HepG2 (cell line): ENCODE measurements around the gene FAAP100. TPM values are rescaled to one million over a fixed set of nuclear protein-coding genes. Genes with fewer than 3 reads are reported as not detected.

Experiments
- ATAC-seq: fragments of 200-7000 bp; cut with Tn5 transposase; 3 replicates; pipeline ENCODE4 v1.9.1; 2020; ENCODE audit warnings: mild to moderate bottlenecking, moderate library complexity
- BruUV-seq: library from RNA; stranded (reverse); fragments of 400-500 nt; replicated peaks from 2 replicates; lab custom pipeline; 2021; lab: Mats Ljungman, UMichigan
- CTCF ChIA-PET: fragments of 300-600 bp; formaldehyde crosslinking; extraction: SDS; loops from one replicate; lab custom pipeline; 2021; ENCODE audit warnings: low total read pairs, inconsistent platforms, low intra/inter-chr PET ratio; lab: Yijun Ruan, JAX
- POLR2A ChIA-PET: fragments of 350-600 bp; sonication (Branson Sonifier 250); formaldehyde crosslinking; loops from one replicate; lab custom pipeline; 2020; ENCODE audit warnings: antibody characterized with exemption, inconsistent platforms; lab: Yijun Ruan, JAX
- DNase-seq: peaks from one replicate; pipeline ENCODE4 v3.0.0-alpha.2; 2015; ENCODE audit warnings: low spot score
- FAIRE-seq: peaks from 3 replicates; lab custom pipeline; 2011; peaks lifted over from hg19 to GRCh38; lab: Jason Lieb, UNC
- H2AFZ ChIP-seq: one replicate; pipeline ENCODE4 v1.6.1; 2011; ENCODE audit warnings: low read length, inconsistent platforms
- H3K27ac ChIP-seq: fragments of 300-600 bp; 3 replicates; pipeline ENCODE4 v1.8.0; 2011; ENCODE audit warnings: mixed run types, mild to moderate bottlenecking, mixed read lengths, low read length, inconsistent platforms; ENCODE audit not compliant: insufficient read depth; ENCODE audit errors: extremely low read length
- H3K27me3 ChIP-seq, 2 experiments: fragments of 200-600 bp in 1 of 2; 2 replicates in 1 of 2; 3 replicates in 1 of 2; pipeline versions ENCODE4 v1.6.0 to v1.8.0; 2011; ENCODE audit warnings: low read length in 2 of 2, mild to moderate bottlenecking in 2 of 2, moderate library complexity in 2 of 2, inconsistent platforms in 1 of 2; ENCODE audit not compliant: insufficient read depth in 2 of 2, control insufficient read depth in 1 of 2
- H3K36me3 ChIP-seq, 2 experiments: fragments of 200-600 bp in 1 of 2; replicated peaks in 1 of 2; 2 replicates in 1 of 2; 3 replicates in 1 of 2; pipeline versions ENCODE4 v1.5.1 to v1.8.0; 2011; ENCODE audit warnings: low read length in 2 of 2, inconsistent platforms in 1 of 2; ENCODE audit not compliant: insufficient read depth in 2 of 2, control insufficient read depth in 1 of 2
- H3K4me1 ChIP-seq: 2 replicates; pipeline ENCODE4 v1.5.1; 2012; ENCODE audit warnings: low read length, inconsistent platforms; ENCODE audit not compliant: insufficient read depth
- H3K4me2 ChIP-seq: 2 replicates; pipeline ENCODE4 v1.6.0; 2011; ENCODE audit warnings: low read depth, low read length, inconsistent platforms
- H3K4me3 ChIP-seq, 3 experiments: fragments of 200-600 bp in 1 of 3; sonication (generic), shearing (Covaris generic) in 1 of 3; replicated peaks in 1 of 3; 2 replicates each; pipeline ENCODE4 v1.5.1; 2011 to 2016; ENCODE audit warnings: low read length in 3 of 3, inconsistent platforms in 2 of 3, low read depth in 2 of 3, mild to moderate bottlenecking in 2 of 3, control low read depth in 1 of 3, mixed read lengths in 1 of 3; ENCODE audit not compliant: insufficient read depth in 1 of 3
- H3K79me2 ChIP-seq: one replicate; pipeline ENCODE4 v1.6.1; 2011; ENCODE audit warnings: low read length, inconsistent platforms; ENCODE audit not compliant: insufficient read depth
- H3K9ac ChIP-seq: 2 replicates; pipeline ENCODE4 v1.6.0; 2011; ENCODE audit warnings: mild to moderate bottlenecking, low read depth, low read length, inconsistent platforms; ENCODE audit not compliant: insufficient read depth
- H3K9me3 ChIP-seq: 2 replicates; pipeline ENCODE4 v1.5.1; 2012; ENCODE audit warnings: mild to moderate bottlenecking, low read length
- H4K20me1 ChIP-seq: 2 replicates; pipeline ENCODE4 v1.6.0; 2011; ENCODE audit warnings: inconsistent platforms, mild to moderate bottlenecking, low read length, moderate library complexity; ENCODE audit not compliant: insufficient read depth
- PITX1 ChIP-seq: sonication (generic); formaldehyde crosslinking; IDR thresholded peaks from 2 replicates; pipeline ENCODE4 v1.5.1; 2020; ENCODE audit warnings: mild to moderate bottlenecking, missing genetic modification reagents
- ZNF776 ChIP-seq: sonication (generic); formaldehyde crosslinking; IDR thresholded peaks from 2 replicates; pipeline ENCODE4 v1.4.0; 2020; ENCODE audit warnings: mild to moderate bottlenecking, missing genetic modification reagents
- ZNF891 ChIP-seq: sonication (generic); formaldehyde crosslinking; IDR thresholded peaks from 2 replicates; pipeline ENCODE4 v1.5.0; 2020; ENCODE audit warnings: mild to moderate bottlenecking, missing genetic modification reagents
- WGBS: methylation state at CpG from one replicate; pipeline ENCODE4 v1.1.6; 2017; ENCODE audit warnings: low lambda C conversion rate; 5-methylcytosine and 5-hydroxymethylcytosine counted together
- in situ Hi-C: cut with HindIII; loops from 2 replicates; pipeline ENCODE4 v1.10.0; 2017; ENCODE audit warnings: low pct_unique_long_range_greater_than_20kb; ENCODE audit not compliant: extremely low pct_ligation_motif_present
- intact Hi-C: fragments of 100-400 bp; cut with micrococcal nuclease; formaldehyde crosslinking; loops from one replicate; pipeline ENCODE4 v1.10.0; 2022; ENCODE audit not compliant: unreplicated experiment
- polyA plus RNA-seq, 8 experiments: library from polyadenylated mRNA; depleted of rRNA in 3 of 8; stranded (reverse) in 7 of 8; unstranded in 1 of 8; fragments of >200 nt; fragmentation: Illumina TruSeq in 4 of 8; extraction: Trizol in 4 of 8; gene quantifications; 2 replicates each; pipeline versions ENCODE4 v1.2.1 to v1.2.3, GENCODE V29; 2011 to 2016; ENCODE audit warnings: low read depth in 4 of 8, missing spikeins in 1 of 8, mixed read lengths in 1 of 8; ENCODE audit not compliant: insufficient read depth in 1 of 8
- total RNA-seq, 5 experiments: library from RNA; depleted of rRNA; stranded (reverse); fragments of >200 nt; fragmentation: Illumina TruSeq; extraction: Trizol; gene quantifications; 2 replicates each; pipeline ENCODE4 v1.2.3, GENCODE V29; 2016; ENCODE audit warnings: low read depth in 1 of 5
- TF ChIP-seq, protein P1 (sequence below): sonication (generic); formaldehyde crosslinking; IDR thresholded peaks from 2 replicates; pipeline ENCODE4 v1.4.0; 2020; ENCODE audit warnings: missing genetic modification reagents

Gene FAAP100
- total and polyA plus RNA-seq, 2 of the 13 experiments (the other 11 are each of a cell fraction or from before 2014, with no cell fraction given), result 7.6 to 20.8 TPM

DNA sequence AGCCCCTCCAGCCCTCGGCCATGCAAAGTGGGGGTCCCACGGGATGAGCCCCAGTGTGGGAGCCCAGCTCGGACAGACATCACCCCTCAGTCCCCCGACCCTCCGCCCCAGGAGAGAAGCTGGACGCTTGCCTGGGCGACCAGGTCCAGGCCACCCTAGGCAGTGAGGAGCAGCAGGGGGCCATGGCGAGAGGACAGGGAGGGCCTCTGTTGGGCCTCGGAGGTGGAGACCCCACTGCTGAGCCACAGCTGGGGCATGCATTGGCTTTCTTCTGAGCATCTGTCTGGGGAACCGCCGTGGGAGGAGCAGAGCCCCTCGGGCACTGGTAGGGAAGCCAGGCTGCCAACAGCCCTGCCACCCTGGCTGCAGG, 52.6 kb downstream of the FAAP100 start:
- POLR2A ChIA-PET, result interaction anchor here (1.0 to 1.4 kb wide), 2 partner anchors 9 to 13 kb away, joined by 4 read pairs; partner anchors contain the start of gene ACTG1
- in situ Hi-C loops (no loop called here), intact Hi-C loops (no loop called here)
- Histone ChIP-seq H3K4me2 (0 out of 2 replicates have a peak overlapping the region, but pooled peaks have one; percentile 1), H3K36me3 (no peaks in the 10 kb centered on the region), H3K27me3 (peaks cover 4 to 24% of the 10 kb centered on the region in 2 experiments), H4K20me1 (no peaks in the 10 kb centered on the region), H3K4me1 (peaks cover 21% of the 10 kb centered on the region), H2AFZ (no peak overlapping the region), H3K4me3 (no peak overlapping the region), H3K9me3 (no peaks in the 10 kb centered on the region), H3K27ac (no peak overlapping the region), H3K9ac (no peak overlapping the region), H3K79me2 (no peaks in the 10 kb centered on the region)
- FAIRE-seq, result no peak
- peak; percentile 22 for ATAC-seq
- no TSS peak for BruUV-seq
- TF ChIP-seq, protein P1, sequence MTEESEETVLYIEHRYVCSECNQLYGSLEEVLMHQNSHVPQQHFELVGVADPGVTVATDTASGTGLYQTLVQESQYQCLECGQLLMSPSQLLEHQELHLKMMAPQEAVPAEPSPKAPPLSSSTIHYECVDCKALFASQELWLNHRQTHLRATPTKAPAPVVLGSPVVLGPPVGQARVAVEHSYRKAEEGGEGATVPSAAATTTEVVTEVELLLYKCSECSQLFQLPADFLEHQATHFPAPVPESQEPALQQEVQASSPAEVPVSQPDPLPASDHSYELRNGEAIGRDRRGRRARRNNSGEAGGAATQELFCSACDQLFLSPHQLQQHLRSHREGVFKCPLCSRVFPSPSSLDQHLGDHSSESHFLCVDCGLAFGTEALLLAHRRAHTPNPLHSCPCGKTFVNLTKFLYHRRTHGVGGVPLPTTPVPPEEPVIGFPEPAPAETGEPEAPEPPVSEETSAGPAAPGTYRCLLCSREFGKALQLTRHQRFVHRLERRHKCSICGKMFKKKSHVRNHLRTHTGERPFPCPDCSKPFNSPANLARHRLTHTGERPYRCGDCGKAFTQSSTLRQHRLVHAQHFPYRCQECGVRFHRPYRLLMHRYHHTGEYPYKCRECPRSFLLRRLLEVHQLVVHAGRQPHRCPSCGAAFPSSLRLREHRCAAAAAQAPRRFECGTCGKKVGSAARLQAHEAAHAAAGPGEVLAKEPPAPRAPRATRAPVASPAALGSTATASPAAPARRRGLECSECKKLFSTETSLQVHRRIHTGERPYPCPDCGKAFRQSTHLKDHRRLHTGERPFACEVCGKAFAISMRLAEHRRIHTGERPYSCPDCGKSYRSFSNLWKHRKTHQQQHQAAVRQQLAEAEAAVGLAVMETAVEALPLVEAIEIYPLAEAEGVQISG (CRISPR knock-in tag), result no peak
- TF ChIP-seq ZNF891 (CRISPR knock-in tag), result 0 out of 2 replicates have a peak, but pooled peaks have one; percentile 24
- WGBS, result 70% methylated on average over 2 of the region's 12 CpGs
- DNase-seq, result no peak
- CTCF ChIA-PET, result no interaction called here

DNA sequence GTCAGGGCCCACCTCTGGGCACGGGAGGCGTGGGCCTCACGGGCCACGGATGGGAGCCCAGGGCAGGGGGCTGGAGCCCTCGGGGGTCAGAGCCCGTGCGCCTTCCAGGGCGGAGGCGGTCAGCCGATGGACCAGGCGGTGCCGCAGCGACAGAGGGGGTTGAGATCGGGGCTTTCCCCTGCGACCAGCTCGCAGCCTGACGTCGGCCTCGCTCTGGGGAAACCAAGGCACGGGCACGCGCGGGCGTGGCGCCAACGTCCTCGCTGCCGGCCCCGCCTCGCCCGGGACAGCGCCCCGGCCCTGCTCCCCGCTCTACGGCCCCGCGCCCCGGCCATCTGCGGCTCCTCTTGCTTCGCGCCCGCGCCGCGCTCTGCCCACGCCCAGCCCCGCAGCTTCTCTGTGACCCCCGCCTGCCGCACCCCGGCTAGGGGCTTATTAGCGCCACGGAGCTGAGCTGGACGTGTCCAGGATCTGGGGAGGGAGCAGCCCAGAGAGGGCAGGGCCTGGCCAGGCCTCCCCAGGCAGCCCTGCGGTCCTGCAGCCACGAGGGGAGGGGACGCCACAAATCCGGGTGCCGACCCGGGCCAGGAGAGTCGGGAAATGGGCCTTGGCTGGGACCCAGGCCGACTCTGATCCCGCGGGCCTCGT, 53.1 kb downstream of the FAAP100 start:
- in situ Hi-C loops, result no loop called here
- H3K27ac ChIP-seq, result no peak overlapping the region
- peaks cover 23% of the 10 kb centered on the region for H3K4me1 ChIP-seq

More for the DNA sequence above, 53.1 kb downstream of the FAAP100 start:
- no peaks in the 10 kb centered on the region for H3K79me2 ChIP-seq
- H4K20me1 ChIP-seq, result no peaks in the 10 kb centered on the region
- H3K27me3 ChIP-seq, result peaks cover 4 to 24% of the 10 kb centered on the region in 2 experiments
- no TSS peak for BruUV-seq
- H3K36me3 ChIP-seq, result no peaks in the 10 kb centered on the region
- ATAC-seq, result peak; percentile 4; the same call in 1 of the 3 replicates
- no peak overlapping the region for H3K4me2 ChIP-seq
- no peaks in the 10 kb centered on the region for H3K9me3 ChIP-seq
- 0 out of 2 replicates have a peak, but pooled peaks have one; percentile 4 for TF ChIP-seq ZNF776 (CRISPR knock-in tag)
- no peak for TF ChIP-seq PITX1 (CRISPR knock-in tag)
- TF ChIP-seq, all 625 proteins: peak for 1
- FAIRE-seq, result no peak
- Histone ChIP-seq H3K4me3 (no peak overlapping the region), H3K9ac (no peak overlapping the region), H2AFZ (no peak overlapping the region)
- ChIA-PET POLR2A (interaction anchor here (1.0 to 1.4 kb wide), 3 partner anchors 7 to 13 kb away, joined by 3 to 4 read pairs (median 4); partner anchors contain the start of gene ACTG1), CTCF (no interaction called here)
- no peak for DNase-seq
- intact Hi-C loops, result no loop called here
- WGBS, result 82% methylated on average over 48 of the region's 64 CpGs
